OCI-LY7 (cell line): Measurements from ENCODE around the gene PHF5A.

Experiments
- CTCF ChIP-seq: fragments of 200-600 bp; sonication (generic); conservative IDR thresholded peaks from 2 replicates; pipeline ENCODE4 v1.5.1; 2014; ENCODE audit warnings: mild to moderate bottlenecking, antibody characterized with exemption, low read length, moderate library complexity, mixed read lengths
- EZH2phosphoT487 ChIP-seq: fragments of 200-600 bp; sonication (generic); IDR thresholded peaks from 2 replicates; pipeline ENCODE4 v1.6.1; 2018; ENCODE audit warnings: low read depth, borderline replicate concordance, mild to moderate bottlenecking, mixed run types, antibody characterized with exemption, low read length, moderate library complexity, mixed read lengths

- no peak for TF ChIP-seq EZH2phosphoT487
- TF ChIP-seq CTCF = peak; percentile 47; the same call in 1 of the 2 replicates
These were observed 49.5 kb upstream of the PHF5A start for GRCh38 chr22:41518048-41518347.
